AG04450 (cell line): Measurements from ENCODE around the gene CNIH3. TPM values are rescaled to one million over a fixed set of nuclear protein-coding genes. Genes with fewer than 3 reads are reported as not detected.

Experiments used
- CTCF ChIA-PET: fragments of 300-600, 350-600 bp; formaldehyde crosslinking; extraction: SDS; loops from one replicate; lab custom pipeline; 2022; ENCODE audit warnings: antibody characterized with exemption, inconsistent platforms; lab: Charles Lee
- POLR2A ChIA-PET: fragments of 350-600 bp; formaldehyde crosslinking; extraction: SDS; loops from one replicate; lab custom pipeline; 2021; ENCODE audit warnings: antibody characterized with exemption, inconsistent platforms; lab: Yijun Ruan, JAX
- DNase-seq: peaks from one replicate; pipeline ENCODE4 v3.0.0-alpha.2; 2011; ENCODE audit warnings: low read depth, low spot score
- H3K27ac ChIP-seq: one replicate; pipeline ENCODE4 v1.5.1; 2012; ENCODE audit warnings: low read depth, low read length, control low read depth
- H3K27me3 ChIP-seq: one replicate; pipeline ENCODE4 v1.6.0; 2012; ENCODE audit warnings: low read length; ENCODE audit not compliant: control insufficient read depth, insufficient read depth
- H3K4me3 ChIP-seq: 2 replicates; pipeline ENCODE4 v1.5.1; 2011; ENCODE audit warnings: mild to moderate bottlenecking, low read depth, low read length, control low read depth
- H3K9me3 ChIP-seq: 2 replicates; pipeline ENCODE4 v1.5.1; 2012; ENCODE audit warnings: low read length; ENCODE audit not compliant: control insufficient read depth, insufficient read depth
- CTCF ChIP-seq: IDR thresholded peaks from 2 replicates; pipeline ENCODE4 v1.5.1; 2011; ENCODE audit warnings: low read depth, low read length, control low read depth, inconsistent platforms
- polyA plus RNA-seq: library from polyadenylated mRNA; depleted of rRNA; stranded (reverse); fragments of >200 nt; gene quantifications from 2 replicates; pipeline ENCODE4 v1.2.3, GENCODE V29; 2011

The CNIH3 gene
- polyA plus RNA-seq, 1 experiment: 6.5 TPM

GRCh38 chr1:224643653-224644052 lies 27.5 kb downstream of the CNIH3 start:
- no peak for DNase-seq
- CTCF ChIA-PET: interaction anchor here (0.7 to 7.0 kb wide), 23 partner anchors 9 to 279 kb away, joined by 3 to 82 read pairs (median 6); no protein-coding TSS in a partner anchor
- TF ChIP-seq CTCF: no peak

GRCh38 chr1:224644553-224645154 lies 28.5 kb downstream of the CNIH3 start:
- TF ChIP-seq CTCF: peak; percentile 90
- Histone ChIP-seq H3K27me3 (no peaks in the 10 kb centered on the region), H3K27ac (no peak overlapping the region), H3K4me3 (no peak overlapping the region), H3K9me3 (no peaks in the 10 kb centered on the region)
- ChIA-PET POLR2A (no interaction called here), CTCF (interaction anchor here (0.6 to 7.0 kb wide), 40 partner anchors 8 to 281 kb away, joined by 3 to 82 read pairs (median 4); no protein-coding TSS in a partner anchor)
- no peak for DNase-seq

More at GRCh38 chr1:224643653-224644052, 27.5 kb downstream of the CNIH3 start:
- H3K27ac ChIP-seq: no peak overlapping the region
- H3K4me3 ChIP-seq: no peak overlapping the region
- POLR2A ChIA-PET: no interaction called here
- no peaks in the 10 kb centered on the region for H3K9me3 ChIP-seq
- no peaks in the 10 kb centered on the region for H3K27me3 ChIP-seq

GRCh38 chr1:224647449-224647848 lies 31.3 kb downstream of the CNIH3 start:
- Histone ChIP-seq H3K27ac (no peak overlapping the region), H3K9me3 (no peaks in the 10 kb centered on the region), H3K27me3 (no peaks in the 10 kb centered on the region), H3K4me3 (no peak overlapping the region)
- ChIA-PET POLR2A (no interaction called here), CTCF (interaction anchor here (1.1 to 6.5 kb wide), 4 partner anchors 15 to 276 kb away, joined by 3 to 82 read pairs (median 15); no protein-coding TSS in a partner anchor)
- DNase-seq: no peak
- no peak for TF ChIP-seq CTCF

GRCh38 chr1:224650290-224650689 lies 34.2 kb downstream of the CNIH3 start:
- Histone ChIP-seq H3K27me3 (no peaks in the 10 kb centered on the region), H3K4me3 (no peak overlapping the region), H3K27ac (no peak overlapping the region), H3K9me3 (no peaks in the 10 kb centered on the region)
- CTCF ChIA-PET: interaction anchor here (0.9 to 2.6 kb wide), 5 partner anchors 11 to 272 kb away, joined by 3 to 14 read pairs (median 3); no protein-coding TSS in a partner anchor
- POLR2A ChIA-PET: no interaction called here
- no peak for DNase-seq
- no peak for TF ChIP-seq CTCF

- ChIA-PET POLR2A (no interaction called here), CTCF (interaction anchor here (0.9 to 2.6 kb wide), 2 partner anchors 49 to 137 kb away, joined by 3 to 14 read pairs; no protein-coding TSS in a partner anchor)
- no peak for DNase-seq
Measured at GRCh38 chr1:224651188-224651587, 35.1 kb downstream of the CNIH3 start.

More at GRCh38 chr1:224651188-224651587, 35.1 kb downstream of the CNIH3 start:
- H3K27ac ChIP-seq: no peak overlapping the region
- no peak for TF ChIP-seq CTCF
- no peaks in the 10 kb centered on the region for H3K27me3 ChIP-seq
- H3K9me3 ChIP-seq: no peaks in the 10 kb centered on the region
- H3K4me3 ChIP-seq: no peak overlapping the region
